ENCODE data around the gene POLR2M.
A peak's percentile ranks its signal among the peaks of the same experiment; 100 is the strongest.

The POLR2M gene

DNA sequence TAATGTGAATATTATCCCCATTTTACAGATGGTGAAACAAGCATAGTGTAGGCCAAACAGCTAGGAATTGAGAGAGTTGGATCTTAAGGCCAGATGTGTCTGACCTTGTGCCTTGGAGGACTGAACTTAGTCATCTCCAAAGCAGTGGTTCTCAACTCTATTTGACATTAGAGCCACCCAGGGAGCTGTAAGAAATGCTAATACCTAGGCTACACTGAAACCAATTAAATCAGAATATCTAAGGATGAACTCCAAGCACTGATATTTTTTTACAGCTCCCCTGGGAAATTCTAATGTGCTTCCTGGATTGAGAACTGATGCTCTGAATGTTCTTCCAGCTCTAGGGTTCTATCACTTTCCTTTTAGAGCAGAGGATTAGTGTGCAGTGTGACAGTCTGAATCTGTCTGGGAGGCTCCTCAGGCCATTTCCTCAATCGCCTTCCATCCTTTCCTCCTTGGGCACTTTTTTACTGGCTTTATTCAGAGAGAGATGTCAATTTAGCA, 32.3 kb downstream of the POLR2M start:
- no peak for DNase-seq
- TF ChIP-seq GATA1 (IDR thresholded peaks at IDR 0.05; ENCODE audit: low read depth, low read length) (no peak), POLR2A (IDR thresholded peaks at IDR 0.05; ENCODE audit: low read length) (no peak)

DNA sequence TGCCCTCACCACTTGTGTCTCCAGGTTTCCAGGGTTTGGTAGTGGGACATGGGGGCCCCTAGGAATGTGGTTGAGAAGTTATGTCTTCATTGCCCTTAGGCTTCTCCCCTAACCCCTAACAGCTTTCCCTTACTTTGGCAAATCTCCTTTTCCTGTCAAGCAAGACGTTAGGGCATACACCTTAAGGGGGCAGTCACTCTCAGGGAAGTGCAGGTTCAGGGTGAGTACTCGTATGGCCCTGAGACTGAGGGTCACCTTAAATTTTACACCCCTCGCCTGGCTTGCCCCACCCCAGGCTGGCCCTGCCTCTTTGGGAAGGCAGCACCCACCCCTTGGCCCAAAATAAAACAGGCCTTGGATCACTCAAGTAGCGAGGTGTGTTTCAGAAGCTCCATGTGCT, 33.5 kb downstream of the POLR2M start:
- no peak for DNase-seq
- TF ChIP-seq GATA1 (IDR thresholded peaks at IDR 0.05; ENCODE audit: low read depth, low read length): no peak
- TF ChIP-seq POLR2A (IDR thresholded peaks at IDR 0.05; ENCODE audit: low read length): no peak

DNA sequence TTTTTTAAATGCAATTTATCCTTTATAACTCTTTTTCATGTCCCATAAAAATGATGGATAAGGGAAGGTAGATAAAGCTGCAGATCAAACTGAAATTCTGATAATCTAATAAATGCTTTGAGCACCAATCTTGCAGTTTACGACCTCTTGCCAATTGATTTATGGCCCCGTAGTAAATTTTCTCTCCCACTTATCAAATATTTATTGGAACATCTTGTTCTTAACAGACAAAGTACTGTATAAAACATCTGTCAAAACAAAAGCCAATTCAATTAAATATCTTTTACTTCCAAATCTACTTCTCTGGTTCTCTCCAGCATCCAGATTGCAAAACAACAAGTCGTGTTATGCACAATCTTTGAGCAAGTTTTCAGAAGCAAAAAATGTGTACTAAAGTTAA, 34.6 kb downstream of the POLR2M start:
- no peak for TF ChIP-seq POLR2A (IDR thresholded peaks at IDR 0.05; ENCODE audit: low read length)
- TF ChIP-seq GATA1 (IDR thresholded peaks at IDR 0.05; ENCODE audit: low read depth, low read length): no peak
- no peak for DNase-seq

DNA sequence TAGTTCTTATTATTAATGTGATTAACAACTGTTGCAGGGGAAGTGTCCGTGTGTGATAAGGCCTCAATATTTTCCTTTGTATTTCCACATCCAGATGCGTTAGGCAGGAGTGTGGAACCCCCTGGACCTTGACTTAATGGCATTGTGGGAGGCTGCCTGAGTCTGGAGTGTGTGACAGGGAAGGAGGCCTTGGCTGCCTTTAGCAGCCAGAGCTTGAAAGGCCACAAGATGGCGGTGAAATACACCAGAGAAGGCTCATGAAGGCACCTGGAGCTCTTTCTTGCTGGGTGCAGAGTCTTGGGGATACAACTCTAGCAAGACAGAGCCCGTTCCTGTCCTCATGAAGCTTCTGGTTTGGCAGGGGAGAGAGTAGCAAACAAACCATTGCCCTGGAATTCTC, 36.9 kb downstream of the POLR2M start:
- DNase-seq: no peak
- TF ChIP-seq POLR2A (IDR thresholded peaks at IDR 0.05; ENCODE audit: low read length) (no peak), GATA1 (IDR thresholded peaks at IDR 0.05; ENCODE audit: low read depth, low read length) (no peak)

DNA sequence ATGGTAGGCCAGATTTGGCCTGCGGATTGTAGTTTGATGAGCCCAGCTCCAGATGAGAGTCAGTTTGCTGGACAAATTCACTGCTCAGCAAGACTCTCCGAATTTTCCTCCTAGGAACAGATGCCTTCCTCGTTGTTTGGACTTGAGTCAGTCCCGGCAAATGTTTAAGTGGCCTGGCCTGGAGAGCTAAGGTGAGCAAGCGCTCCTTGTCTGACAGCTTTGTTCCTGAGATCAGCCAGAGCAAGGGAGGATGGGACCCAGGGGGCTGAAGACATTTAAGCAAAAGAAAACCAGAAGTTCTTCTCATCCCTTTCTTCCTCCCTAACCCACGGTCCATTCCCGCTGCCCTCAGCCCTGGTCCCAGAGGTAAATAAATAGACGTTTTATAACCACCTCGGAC, 40.3 kb downstream of the POLR2M start:
- TF ChIP-seq GATA1 (IDR thresholded peaks at IDR 0.05; ENCODE audit: low read depth, low read length) (no peak), POLR2A (IDR thresholded peaks at IDR 0.05; ENCODE audit: low read length) (no peak)
- no peak for DNase-seq

DNA sequence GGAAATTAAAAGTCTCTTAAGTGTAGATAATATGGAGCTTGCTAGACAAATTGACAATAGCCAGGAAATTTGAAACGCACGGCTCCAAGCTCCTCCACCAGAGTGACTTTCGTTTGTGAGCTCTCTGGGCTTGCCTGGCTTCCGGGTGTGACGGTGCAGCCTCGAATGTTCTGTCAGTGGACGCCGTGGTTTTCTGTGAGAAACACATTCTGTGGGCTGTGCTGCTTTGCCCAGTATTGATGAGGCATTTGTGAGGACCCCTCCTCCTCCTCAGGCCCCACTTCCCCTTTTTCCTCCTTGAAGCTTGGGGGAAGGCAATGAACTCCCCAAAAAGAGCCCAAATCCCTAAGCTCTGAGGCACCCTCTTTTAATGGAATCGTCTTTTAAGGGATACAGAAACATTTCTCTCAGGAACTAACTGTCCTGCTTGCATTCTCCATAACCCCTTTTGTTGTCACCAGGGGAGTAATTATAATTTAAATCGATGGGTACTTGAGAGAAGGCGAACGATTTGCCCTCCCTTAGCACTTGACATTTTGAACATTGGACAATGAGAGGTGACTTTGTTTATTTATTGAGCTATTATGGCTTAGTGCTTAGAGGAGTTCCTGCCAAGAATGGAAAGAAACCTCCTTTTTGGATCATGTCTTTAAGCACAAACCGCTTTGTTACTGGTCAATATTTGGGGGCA, 40.8 kb downstream of the POLR2M start:
- DNase-seq: peak in 1 of 2 experiments; percentile 3
- TF ChIP-seq POLR2A (IDR thresholded peaks at IDR 0.05; ENCODE audit: low read length) (no peak), GATA1 (IDR thresholded peaks at IDR 0.05; ENCODE audit: low read depth, low read length) (no peak)

DNA sequence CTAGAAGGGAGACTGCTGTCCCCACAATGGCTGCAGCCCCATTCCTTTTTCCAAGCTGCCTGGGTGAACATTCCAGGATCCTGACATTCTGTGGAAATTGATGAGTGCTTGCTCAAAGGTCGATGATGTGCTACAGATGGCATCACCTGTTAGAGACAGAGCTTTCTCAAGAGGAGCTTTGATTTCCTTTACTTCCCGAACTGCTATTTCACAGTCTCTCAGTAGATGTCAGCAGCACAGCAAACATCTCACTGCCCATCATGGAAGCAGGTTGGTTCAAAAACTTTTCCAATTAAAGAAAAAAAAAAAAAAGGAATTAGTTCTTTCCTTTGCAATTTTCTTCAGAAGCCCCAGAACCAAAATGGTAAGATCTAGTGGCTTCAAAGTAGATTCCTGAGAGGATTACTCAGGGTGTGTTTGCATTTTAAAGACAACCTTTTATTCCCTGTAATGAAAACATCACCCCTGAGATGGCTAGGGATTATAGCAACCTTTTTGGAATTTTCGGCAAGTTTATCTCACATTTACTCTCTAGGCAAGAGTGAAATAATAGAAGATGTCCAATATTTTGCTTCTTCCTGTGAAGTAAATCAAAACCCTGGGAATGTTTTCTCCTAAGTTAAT, 44.8 kb downstream of the POLR2M start:
- TF ChIP-seq GATA1 (IDR thresholded peaks at IDR 0.05; ENCODE audit: low read depth, low read length) (no peak), POLR2A (IDR thresholded peaks at IDR 0.05; ENCODE audit: low read length) (no peak)
- no peak for DNase-seq

DNA sequence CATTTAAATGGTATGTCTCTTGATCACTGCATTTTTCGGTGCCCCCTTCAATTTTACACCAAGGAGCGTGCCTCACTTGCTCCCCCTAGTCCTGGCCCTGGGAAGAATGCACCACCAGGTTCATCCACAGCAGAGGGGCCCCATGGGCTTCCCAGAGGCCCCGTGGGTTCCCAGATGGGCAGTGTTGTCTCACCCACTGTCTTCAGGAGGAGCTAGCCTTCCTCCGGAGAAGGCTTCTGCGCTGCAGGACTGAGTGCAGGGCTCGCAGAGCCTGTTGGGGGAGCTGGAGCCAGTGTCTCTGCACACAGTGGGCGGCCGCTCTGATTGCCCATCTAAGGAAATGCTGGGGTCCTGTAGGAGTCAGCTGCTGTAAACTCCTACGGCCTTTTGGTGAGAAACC, 45.9 kb downstream of the POLR2M start:
- DNase-seq: no peak
- no peak for TF ChIP-seq GATA1 (IDR thresholded peaks at IDR 0.05; ENCODE audit: low read depth, low read length)
- no peak for TF ChIP-seq POLR2A (IDR thresholded peaks at IDR 0.05; ENCODE audit: low read length)

DNA sequence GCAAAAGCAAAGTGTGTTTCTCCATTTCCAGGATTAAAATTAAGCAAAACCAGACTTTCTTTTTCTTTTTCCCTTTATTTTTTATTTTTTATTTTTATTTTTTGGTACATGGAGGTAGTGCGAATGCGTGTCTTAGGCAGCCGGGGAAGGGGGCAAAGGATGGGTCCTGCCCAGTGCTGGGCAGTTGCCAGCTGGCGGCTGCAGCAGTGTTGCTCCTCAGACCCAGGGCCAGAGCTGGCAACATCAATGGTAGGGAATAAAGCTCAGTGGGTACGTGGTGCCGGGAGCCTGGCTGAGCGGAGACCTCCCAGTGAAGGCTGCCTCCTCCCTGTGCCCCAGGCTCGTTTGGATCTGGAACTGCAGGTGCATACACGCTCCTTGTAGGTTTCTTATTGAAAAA, 46.3 kb downstream of the POLR2M start:
- DNase-seq: no peak
- TF ChIP-seq POLR2A (IDR thresholded peaks at IDR 0.05; ENCODE audit: low read length): no peak
- TF ChIP-seq GATA1 (IDR thresholded peaks at IDR 0.05; ENCODE audit: low read depth, low read length): no peak

DNA sequence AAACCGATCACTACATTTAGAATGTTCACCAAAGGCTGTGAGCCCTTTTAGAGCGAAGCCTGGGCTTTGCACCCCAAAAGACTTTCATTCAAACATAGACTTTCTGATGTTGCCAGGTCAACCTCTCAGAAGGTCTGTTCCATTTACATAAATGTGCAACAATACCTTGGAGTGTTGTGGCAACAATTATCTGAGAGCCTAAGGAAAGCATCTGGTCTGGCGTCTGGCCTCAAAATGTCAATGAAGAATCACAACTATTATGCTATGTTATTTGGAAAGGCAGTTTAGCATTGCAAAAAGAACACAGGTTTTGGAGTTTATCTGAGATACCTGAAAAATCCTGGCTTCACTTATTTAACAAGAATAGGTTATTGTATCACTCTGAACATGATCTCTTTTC, 50.0 kb downstream of the POLR2M start:
- TF ChIP-seq POLR2A (IDR thresholded peaks at IDR 0.05; ENCODE audit: low read length) (no peak), GATA1 (IDR thresholded peaks at IDR 0.05; ENCODE audit: low read depth, low read length) (no peak)
- no peak for DNase-seq

DNA sequence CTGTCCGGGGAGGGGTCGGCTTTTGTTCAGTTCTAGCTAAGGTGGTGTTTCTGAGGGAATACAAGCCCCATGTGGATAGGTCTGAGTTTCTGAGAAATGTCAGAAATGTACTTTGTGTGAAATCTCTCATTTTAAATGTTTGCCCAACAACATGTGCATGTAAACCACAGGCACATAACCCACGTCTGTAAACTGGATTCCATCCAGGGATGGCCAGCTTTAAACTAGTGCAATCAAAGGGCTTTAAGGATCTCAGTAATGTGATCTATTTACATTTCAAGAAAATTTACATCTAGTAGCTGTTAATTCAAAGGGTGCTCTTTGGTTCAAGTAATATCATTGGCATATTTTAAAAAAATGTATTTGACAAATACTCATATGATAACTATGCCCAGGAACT, 52.0 kb downstream of the POLR2M start:
- TF ChIP-seq POLR2A (IDR thresholded peaks at IDR 0.05; ENCODE audit: low read length) (no peak), GATA1 (IDR thresholded peaks at IDR 0.05; ENCODE audit: low read depth, low read length) (no peak)

DNA sequence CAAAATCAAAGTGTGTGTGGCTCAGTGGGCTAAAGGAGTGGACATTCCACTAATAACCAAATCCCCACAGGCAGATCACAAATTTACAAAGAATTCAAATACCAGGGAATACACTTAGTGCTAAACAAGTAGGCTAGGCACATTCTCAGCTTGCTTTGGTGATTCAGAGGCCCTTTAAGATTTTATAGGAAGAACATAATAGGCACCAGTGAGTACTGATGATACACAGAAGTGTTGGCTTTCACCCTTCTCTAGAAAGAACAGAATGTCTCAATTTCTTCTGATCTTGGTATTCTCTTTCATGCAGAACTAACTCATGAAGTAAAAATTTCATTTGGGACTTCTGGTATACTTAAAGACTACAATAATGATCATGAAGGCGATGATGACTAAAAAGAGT, 55.0 kb downstream of the POLR2M start:
- no peak for DNase-seq
- no peak for TF ChIP-seq GATA1 (IDR thresholded peaks at IDR 0.05; ENCODE audit: low read depth, low read length)

More for the DNA sequence above, 52.0 kb downstream of the POLR2M start:
- no peak for DNase-seq

DNA sequence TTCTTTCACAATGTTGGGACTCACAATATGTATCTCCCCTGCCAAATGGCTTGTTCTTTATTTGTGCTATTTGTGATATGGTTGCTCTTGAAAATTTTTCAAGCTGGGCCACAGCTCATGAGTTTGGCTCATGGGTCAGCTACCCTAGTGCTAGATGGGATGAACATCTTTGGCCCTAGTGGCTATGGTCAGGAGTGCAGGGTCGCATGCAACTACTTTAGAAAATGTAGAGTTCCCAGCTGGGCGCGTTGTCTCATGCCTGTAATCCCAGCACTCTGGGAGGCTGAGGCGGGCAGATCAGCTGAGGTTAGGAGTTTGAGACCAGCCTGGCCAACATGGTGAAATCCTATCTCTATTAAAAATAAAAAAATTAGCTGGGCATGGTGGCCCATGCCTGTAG, 55.8 kb downstream of the POLR2M start:
- DNase-seq: no peak
- TF ChIP-seq GATA1 (IDR thresholded peaks at IDR 0.05; ENCODE audit: low read depth, low read length) (no peak), POLR2A (IDR thresholded peaks at IDR 0.05; ENCODE audit: low read length) (no peak)

DNA sequence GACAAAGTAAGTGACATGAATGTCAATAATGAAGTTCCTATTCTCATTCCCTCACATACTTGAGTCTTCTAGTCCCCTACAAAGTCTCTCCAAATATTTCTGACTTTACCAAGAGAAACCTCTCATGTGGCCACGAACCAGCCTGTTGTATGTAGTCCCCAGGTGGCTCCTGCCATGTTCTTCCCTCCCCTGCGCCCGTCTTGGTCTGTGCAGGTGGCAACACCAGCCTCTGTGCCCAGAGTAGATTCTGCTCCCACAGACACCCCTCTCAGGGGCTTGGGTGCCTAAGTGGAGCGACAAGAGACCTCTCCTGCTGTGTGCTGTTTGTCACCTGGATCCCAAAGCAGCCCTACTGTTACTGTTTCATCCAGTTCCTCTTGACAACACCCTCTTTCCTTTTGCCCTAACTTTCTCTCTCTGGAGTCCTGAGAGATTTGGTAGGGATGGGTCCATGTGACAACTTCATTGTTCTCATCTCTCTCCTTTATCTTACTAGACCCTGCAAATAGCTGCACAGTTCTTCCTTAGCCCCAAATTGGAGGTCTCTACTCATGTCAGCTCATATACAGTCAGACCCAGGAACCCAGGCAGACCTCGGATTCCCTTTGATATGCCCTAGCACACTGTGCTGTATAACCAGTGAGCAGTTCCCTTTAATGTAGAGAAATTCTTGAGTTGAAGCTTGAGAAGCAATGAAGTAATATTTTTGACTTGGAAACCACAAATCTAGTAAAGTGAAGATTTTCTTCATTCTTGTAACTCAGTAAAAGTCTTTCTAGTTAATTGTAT, 56.9 kb downstream of the POLR2M start:
- DNase-seq: no peak
- TF ChIP-seq GATA1 (IDR thresholded peaks at IDR 0.05; ENCODE audit: low read depth, low read length): no peak
- TF ChIP-seq POLR2A (IDR thresholded peaks at IDR 0.05; ENCODE audit: low read length): no peak
